ENCODE measurements around the gene GRIN2B.

GRIN2B gene

DNA sequence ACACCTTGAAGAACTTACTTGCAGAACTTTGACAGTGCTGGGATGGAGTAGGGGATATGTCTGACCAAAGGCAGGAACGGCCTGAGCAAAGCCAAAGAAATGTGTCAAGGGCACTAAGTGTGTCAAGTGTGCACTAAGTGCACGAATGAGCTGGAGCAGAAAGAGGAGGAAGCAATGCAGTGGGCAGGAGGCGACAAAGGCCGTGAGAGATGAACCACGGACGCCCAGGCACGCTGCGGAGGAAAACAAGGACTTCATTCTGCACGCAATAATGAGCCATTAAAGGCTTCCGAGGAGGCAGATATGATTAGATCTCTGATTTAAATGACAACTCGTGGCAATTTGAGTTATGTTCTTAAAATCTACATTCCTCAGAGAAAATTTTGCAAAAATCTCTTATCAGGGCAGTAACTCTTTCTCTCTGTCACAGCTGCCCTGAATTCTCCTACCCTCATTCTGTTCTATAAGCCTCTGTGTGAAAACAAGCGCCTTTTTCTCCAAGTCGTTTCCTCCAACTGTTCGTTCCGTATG lies 25.3 kb downstream of the GRIN2B start:
- no peak for DNase-seq

DNA sequence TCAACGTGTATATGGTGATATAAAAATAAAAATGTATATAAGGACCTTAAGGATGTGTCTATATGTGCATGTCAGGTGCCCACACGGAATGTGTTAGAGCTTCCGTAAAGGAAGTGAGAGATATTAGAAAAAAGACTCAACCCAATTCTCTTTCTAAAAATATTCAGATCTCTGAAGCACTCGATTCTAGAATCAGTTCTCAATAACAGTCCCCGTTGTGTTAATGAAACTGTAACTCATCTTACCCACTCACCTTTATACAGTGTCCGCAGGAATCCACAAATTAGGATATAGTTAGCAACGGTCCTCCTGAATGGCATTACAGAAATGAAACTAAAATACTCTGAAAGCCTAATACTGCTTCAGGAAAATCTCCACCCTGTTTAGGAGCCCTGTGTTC lies 29.3 kb downstream of the GRIN2B start:
- DNase-seq: no peak

DNA sequence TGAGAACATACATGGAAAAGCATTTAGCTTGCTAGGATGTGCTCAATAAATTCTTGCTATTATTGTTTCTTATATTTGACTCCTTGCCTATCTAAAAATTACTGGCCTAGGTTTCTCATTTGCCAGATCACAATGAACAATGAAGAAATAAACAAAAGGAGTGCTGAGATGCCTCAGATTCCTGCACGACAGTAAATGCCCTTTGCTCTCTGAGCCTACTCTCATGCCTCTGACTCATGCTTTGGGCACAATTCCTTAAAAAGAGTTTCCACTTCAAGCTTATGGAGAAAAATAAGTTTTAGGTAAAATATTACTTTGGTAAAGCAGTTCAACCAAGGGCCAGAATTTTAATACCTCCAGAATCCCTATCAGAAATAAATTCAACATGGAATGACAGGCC lies 30.9 kb downstream of the GRIN2B start:
- no peak for DNase-seq

DNA sequence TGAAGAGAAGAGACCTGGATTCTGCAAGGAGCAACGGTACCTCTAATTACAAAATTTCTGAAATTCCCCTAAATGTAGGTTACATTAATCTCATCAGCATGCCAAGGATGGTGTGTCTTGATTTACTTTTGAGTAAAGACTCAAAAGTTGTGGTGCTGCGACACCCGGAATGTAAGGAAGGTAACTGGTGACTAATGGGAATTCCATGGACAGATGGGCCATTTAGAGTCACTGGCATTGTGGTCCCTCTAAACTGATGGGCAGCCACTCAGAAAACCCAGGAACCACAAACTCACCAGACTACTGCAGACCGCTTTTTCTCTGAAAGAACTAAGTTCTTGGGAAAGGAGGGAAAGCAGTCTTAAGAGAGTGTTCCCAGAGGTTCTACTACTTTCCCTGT lies 32.8 kb downstream of the GRIN2B start:
- no peak for DNase-seq

DNA sequence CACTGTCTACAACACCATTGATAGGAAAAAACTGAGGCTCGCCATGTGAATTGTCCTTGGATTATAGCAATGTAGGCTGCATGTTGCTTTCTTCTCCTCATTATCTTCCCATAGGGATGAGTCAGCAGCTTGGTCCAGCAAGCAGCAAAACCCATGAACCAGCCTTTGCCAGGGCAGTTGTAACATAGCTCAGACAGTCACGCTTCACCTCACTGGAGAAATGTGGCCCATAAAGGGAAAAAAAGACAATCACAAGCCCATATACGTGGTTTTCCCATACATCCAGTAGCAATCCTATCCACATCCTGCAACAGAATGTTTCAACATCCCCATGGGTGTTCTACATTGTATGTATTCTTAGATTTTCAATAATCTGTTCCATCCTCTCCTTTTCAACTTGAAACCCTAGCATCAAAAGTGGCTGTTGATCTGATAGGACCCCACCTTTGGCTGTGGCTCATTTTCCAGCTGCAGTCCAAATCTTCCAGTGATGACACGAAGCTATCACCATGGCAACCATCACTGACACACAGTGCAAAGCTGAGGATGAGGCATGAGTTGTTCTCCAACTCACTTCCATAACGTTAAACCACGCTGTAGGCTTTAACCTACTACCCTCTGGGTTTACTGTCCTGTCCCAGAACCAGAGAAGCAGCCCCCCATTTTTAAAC lies 34.0 kb downstream of the GRIN2B start:
- no peak for DNase-seq

DNA sequence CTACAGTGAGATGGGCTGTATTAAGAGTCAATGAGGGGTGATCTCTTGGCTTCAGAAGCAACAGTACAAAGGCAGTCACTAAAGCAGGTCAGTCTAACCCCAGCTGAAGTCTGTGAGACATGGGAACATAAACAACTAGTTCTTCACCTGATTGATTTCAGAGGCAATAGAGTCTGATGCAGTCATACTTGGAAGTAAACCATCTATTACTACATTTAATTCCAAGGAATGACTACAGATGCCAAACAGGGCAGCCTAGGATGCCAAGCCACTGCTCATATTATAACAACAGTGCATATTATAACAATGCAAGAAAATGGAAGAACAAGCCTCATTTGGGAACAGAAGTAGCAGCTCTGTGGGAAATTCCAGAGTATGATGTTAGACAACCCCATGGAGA lies 35.8 kb downstream of the GRIN2B start:
- no peak for DNase-seq

DNA sequence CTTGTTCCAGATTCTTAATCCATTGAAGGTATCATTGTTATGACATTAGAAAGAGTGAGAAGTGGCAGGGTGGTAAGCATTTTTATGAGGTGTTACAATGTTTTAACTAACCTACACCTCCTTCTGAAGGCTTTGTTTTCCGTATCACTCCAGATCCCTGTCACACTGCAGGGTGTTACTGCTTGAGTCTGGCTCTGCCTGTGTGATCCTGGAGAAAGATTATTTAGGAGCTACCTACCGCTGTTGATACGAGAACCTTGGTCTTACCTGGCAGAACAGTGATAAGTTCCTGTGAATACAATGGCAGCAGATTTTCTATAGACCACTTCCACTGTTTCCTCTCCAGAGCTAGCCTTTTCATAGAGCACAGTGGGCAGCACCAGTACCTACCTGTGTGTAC lies 36.2 kb downstream of the GRIN2B start:
- DNase-seq: no peak

DNA sequence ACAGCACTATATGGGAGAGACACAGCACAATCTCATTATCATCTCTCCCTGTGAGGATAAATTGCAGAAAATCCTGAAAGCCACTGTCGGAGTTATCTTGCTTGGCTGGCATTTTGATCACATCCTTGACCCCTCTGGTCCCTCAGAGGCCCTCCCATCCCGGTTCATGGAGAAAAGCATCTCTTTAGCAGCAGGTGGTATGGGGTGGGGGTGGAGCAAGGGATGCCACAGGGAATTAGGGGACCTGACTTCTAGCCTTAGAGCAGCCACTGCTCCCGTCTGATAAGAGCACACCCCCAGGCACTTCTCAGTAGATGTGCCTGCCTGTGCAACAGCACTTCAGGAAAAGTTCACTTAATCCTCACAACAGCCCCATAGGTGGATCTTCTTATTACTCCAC lies 38.6 kb downstream of the GRIN2B start:
- no peak for DNase-seq

DNA sequence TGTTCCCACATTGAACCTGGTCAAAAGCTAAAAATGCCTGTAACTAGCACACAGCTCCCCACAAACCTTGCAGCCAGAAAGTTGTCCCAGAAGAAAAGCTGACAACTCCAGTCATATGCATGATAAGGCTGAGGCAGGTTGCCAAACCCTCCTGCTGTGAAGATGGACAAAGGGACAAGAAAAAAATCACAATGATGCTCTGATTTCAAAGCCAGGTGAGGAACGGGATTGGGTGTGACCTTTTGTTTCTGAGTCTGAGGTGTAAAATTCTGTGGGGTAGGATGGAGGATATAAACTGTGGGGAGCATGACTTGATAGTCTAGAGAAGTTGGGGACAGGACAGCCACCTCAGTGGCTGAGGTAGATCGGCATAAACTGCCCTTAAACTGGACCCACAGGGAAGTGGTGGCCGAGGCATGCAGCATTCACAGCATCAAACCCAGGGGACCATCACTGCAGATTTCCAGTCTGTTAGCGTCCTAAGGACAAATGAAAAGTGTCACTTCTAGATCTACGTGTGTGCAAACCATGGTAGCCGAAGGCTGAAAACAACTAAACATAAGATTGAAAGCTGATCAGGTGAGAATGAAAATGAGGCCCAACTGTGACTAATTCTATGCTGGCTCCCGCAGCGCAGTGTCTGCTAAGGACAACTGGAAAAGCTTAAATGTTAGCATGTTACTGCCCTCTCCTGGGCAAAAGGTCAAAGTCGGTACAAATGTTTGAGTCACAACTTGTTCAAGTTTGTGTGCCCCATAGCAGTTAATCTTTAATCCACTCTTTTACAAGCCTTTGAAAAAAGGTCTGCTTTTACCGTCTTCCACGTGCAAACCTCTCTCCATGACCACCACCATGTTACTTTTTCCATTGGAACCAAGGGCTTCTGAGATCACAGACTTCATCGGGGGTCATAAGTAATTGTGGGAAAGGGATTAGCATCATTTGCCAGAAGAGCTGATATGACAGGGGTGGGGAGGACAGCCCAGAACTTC lies 39.8 kb downstream of the GRIN2B start:
- peak; percentile 76 for DNase-seq

DNA sequence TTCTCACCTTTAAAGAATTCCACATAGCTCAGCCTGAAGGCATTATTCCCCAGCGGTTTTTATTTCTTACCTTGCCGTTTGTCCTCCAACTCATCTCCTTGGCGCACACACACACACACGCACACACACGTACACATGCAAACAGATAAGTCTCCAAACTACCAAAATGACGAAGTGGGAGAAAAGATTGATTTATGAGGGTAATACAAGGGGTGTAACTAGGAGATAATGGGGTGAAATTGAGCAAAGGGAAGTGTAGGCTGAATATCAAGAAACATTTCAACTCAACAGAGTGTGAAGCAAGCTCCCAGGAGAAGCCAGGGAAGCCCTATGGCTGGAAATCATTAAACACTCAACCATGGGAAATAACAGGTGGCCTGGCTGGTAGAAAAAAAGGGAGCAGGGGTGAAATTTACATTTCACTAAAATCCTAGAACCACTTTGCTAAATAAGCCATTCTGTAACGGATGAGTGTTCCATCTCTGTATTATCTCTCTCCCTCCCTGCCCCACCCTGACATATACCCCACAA lies 41.0 kb downstream of the GRIN2B start:
- DNase-seq: peak; percentile 1

DNA sequence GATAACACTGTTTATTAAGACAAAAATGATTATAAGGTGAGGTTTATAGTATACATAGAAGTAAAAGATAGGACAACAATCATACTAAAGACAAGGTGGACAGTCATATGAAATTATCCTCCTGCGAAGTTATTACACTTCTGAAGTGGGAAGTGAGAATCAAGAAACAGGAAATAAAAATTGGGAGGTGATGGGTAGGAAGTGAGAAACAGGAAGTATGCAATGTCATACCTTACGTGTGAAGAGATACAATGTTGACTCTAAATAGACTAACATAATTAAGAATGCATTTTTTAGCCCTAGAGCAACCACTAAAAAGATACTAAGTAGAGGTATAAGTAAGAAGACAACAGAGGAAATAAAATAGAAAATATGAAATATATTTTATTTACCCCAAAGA lies 43.7 kb downstream of the GRIN2B start:
- DNase-seq: no peak

DNA sequence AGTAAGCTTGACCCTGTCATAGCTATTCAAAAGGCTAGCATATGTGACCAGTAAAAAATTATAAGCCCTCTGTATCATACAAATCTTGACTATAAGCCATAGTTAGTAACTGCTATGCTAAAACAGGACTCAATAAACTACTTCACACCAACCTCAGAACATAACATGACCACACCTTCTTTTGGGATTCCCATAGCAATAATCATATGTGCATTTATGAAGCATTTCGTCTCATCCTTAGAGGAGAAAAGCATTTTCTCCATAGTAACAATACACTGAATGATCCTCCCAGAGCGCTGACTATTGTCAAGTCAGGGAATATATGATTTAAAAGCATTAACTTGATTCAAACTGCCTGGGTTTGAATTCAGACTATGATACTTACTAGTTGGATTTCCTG lies 46.2 kb downstream of the GRIN2B start:
- no peak for DNase-seq
